ENCODE data around the gene SLC16A2.
"Not testable (repeated sequence)": the region's sequence is repeated elsewhere in the genome, so short reads cannot be mapped to it uniquely, and the experiment has no call there.

SLC16A2 gene

DNA sequence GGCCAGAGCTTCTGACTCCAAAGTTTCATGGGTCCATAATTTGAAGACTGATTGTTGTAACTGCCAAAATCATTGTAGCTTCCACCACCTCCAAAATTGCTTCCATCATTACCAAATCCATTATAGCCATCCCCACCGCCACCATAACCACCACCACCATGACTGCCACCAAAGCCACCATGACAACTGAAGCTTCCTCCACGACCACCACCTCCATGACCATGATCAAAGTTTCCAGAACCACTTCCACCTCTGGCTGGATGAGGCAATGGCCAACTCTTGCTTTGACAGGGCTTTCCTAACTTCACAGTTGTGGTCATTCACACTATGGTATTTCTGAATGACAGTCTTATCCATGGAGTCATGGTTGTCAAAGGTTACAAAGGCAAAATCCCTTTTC is 51.8 kb downstream of the SLC16A2 start:
- H3K4me1 ChIP-seq (ENCODE audit: control insufficient read depth, insufficient read depth, low read length); H3K27me3 ChIP-seq (ENCODE audit: control insufficient read depth, insufficient read depth, low read length); H3K9me3 ChIP-seq (ENCODE audit: control insufficient read depth, insufficient read depth, low read length); H3K36me3 ChIP-seq (ENCODE audit: control insufficient read depth, insufficient read depth, low read length); H3K9ac ChIP-seq (ENCODE audit: low read depth, low read length); H3K4me3 ChIP-seq (ENCODE audit: low read depth, low read length): not testable (repeated sequence)

DNA sequence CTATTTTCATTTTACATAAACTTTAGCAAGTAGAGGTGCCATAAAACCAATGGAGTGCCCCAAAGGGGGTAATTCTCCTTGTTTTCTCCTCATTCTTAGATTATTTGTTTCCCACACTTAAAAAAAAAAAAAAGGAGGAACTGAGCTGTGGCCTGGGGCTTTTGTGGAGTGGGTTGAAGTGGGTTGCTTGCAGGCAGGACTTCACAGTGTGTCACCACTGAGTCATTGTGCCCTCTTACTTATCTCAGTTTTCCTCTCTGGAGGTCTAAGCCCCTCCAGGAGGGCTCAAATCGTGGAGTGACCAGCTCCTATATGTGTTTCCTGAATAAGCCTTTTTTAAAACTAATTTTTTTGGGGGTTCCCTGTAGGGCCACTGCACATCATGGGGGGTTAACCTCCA is 69.0 kb downstream of the SLC16A2 start:
- Histone ChIP-seq H3K4me1 (ENCODE audit: control insufficient read depth, insufficient read depth, low read length) (peaks cover 11% of the 10 kb centered on the region), H3K9ac (ENCODE audit: low read depth, low read length) (no peak overlapping the region), H3K9me3 (ENCODE audit: control insufficient read depth, insufficient read depth, low read length) (no peaks in the 10 kb centered on the region), H3K36me3 (ENCODE audit: control insufficient read depth, insufficient read depth, low read length) (no peaks in the 10 kb centered on the region), H3K27me3 (ENCODE audit: control insufficient read depth, insufficient read depth, low read length) (no peaks in the 10 kb centered on the region), H3K4me3 (ENCODE audit: low read depth, low read length) (no peak overlapping the region)

- Histone ChIP-seq H3K9me3 (ENCODE audit: control insufficient read depth, insufficient read depth, low read length) (no peaks in the 10 kb centered on the region), H3K4me3 (ENCODE audit: low read depth, low read length) (peak overlapping the region; percentile 6), H3K36me3 (ENCODE audit: control insufficient read depth, insufficient read depth, low read length) (no peaks in the 10 kb centered on the region), H3K4me1 (ENCODE audit: control insufficient read depth, insufficient read depth, low read length) (peaks cover 11% of the 10 kb centered on the region), H3K27me3 (ENCODE audit: control insufficient read depth, insufficient read depth, low read length) (no peaks in the 10 kb centered on the region), H3K9ac (ENCODE audit: low read depth, low read length) (no peak overlapping the region)
Observed at GRCh38 chrX:74492720-74493201, 71.5 kb downstream of the SLC16A2 start.

- no peaks in the 10 kb centered on the region for H3K36me3 ChIP-seq (ENCODE audit: control insufficient read depth, insufficient read depth, low read length)
- no peak overlapping the region for H3K4me3 ChIP-seq (ENCODE audit: low read depth, low read length)
- no peak overlapping the region for H3K9ac ChIP-seq (ENCODE audit: low read depth, low read length)
- H3K4me1 ChIP-seq (ENCODE audit: control insufficient read depth, insufficient read depth, low read length): peaks cover 11% of the 10 kb centered on the region
- no peaks in the 10 kb centered on the region for H3K27me3 ChIP-seq (ENCODE audit: control insufficient read depth, insufficient read depth, low read length)
- H3K9me3 ChIP-seq (ENCODE audit: control insufficient read depth, insufficient read depth, low read length): no peaks in the 10 kb centered on the region
Observed at GRCh38 chrX:74493806-74494205, 72.5 kb downstream of the SLC16A2 start.

GRCh38 chrX:74498924-74499323 is 77.6 kb downstream of the SLC16A2 start:
- H3K9me3 ChIP-seq (ENCODE audit: control insufficient read depth, insufficient read depth, low read length): no peaks in the 10 kb centered on the region
- H3K4me1 ChIP-seq (ENCODE audit: control insufficient read depth, insufficient read depth, low read length): peaks cover 6% of the 10 kb centered on the region
- H3K4me3 ChIP-seq (ENCODE audit: low read depth, low read length): no peak overlapping the region
- no peaks in the 10 kb centered on the region for H3K27me3 ChIP-seq (ENCODE audit: control insufficient read depth, insufficient read depth, low read length)
- H3K36me3 ChIP-seq (ENCODE audit: control insufficient read depth, insufficient read depth, low read length): no peaks in the 10 kb centered on the region
- H3K9ac ChIP-seq (ENCODE audit: low read depth, low read length): no peak overlapping the region

DNA sequence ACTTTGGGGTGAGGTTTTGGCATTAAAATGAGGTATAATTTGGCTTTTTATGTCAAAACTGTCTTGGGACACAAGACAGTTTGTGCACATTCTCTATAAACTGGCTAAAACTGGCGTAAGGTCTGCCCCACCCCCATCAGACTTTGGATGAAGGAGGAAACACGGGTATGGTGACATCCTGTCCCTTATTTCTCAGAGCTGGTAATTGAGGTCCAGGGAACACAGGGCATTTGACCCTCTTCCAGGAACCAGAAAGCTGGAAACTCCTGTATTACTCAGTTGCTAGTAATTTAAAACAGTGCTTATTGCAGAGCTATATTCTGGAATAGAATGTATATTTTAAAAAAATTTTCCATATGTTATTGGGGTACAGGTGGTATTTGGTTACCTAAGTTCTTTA is 78.8 kb downstream of the SLC16A2 start:
- H3K36me3 ChIP-seq (ENCODE audit: control insufficient read depth, insufficient read depth, low read length): no peaks in the 10 kb centered on the region
- no peaks in the 10 kb centered on the region for H3K9me3 ChIP-seq (ENCODE audit: control insufficient read depth, insufficient read depth, low read length)
- H3K27me3 ChIP-seq (ENCODE audit: control insufficient read depth, insufficient read depth, low read length): no peaks in the 10 kb centered on the region
- H3K9ac ChIP-seq (ENCODE audit: low read depth, low read length): no peak overlapping the region
- H3K4me3 ChIP-seq (ENCODE audit: low read depth, low read length): no peak overlapping the region
- H3K4me1 ChIP-seq (ENCODE audit: control insufficient read depth, insufficient read depth, low read length): no peaks in the 10 kb centered on the region

GRCh38 chrX:74500555-74500954 is 79.3 kb downstream of the SLC16A2 start:
- Histone ChIP-seq H3K9ac (ENCODE audit: low read depth, low read length) (no peak overlapping the region), H3K4me3 (ENCODE audit: low read depth, low read length) (no peak overlapping the region), H3K9me3 (ENCODE audit: control insufficient read depth, insufficient read depth, low read length) (no peaks in the 10 kb centered on the region), H3K4me1 (ENCODE audit: control insufficient read depth, insufficient read depth, low read length) (no peaks in the 10 kb centered on the region), H3K36me3 (ENCODE audit: control insufficient read depth, insufficient read depth, low read length) (no peaks in the 10 kb centered on the region), H3K27me3 (ENCODE audit: control insufficient read depth, insufficient read depth, low read length) (no peaks in the 10 kb centered on the region)

- Histone ChIP-seq H3K36me3 (ENCODE audit: control insufficient read depth, insufficient read depth, low read length) (no peaks in the 10 kb centered on the region), H3K4me3 (ENCODE audit: low read depth, low read length) (no peak overlapping the region), H3K4me1 (ENCODE audit: control insufficient read depth, insufficient read depth, low read length) (no peaks in the 10 kb centered on the region), H3K9ac (ENCODE audit: low read depth, low read length) (no peak overlapping the region), H3K9me3 (ENCODE audit: control insufficient read depth, insufficient read depth, low read length) (no peaks in the 10 kb centered on the region), H3K27me3 (ENCODE audit: control insufficient read depth, insufficient read depth, low read length) (no peaks in the 10 kb centered on the region)
Observed at GRCh38 chrX:74505437-74505836, 84.1 kb downstream of the SLC16A2 start.

- Histone ChIP-seq H3K36me3 (ENCODE audit: control insufficient read depth, insufficient read depth, low read length) (no peaks in the 10 kb centered on the region), H3K9me3 (ENCODE audit: control insufficient read depth, insufficient read depth, low read length) (no peaks in the 10 kb centered on the region), H3K9ac (ENCODE audit: low read depth, low read length) (no peak overlapping the region), H3K4me3 (ENCODE audit: low read depth, low read length) (no peak overlapping the region), H3K27me3 (ENCODE audit: control insufficient read depth, insufficient read depth, low read length) (no peaks in the 10 kb centered on the region), H3K4me1 (ENCODE audit: control insufficient read depth, insufficient read depth, low read length) (no peaks in the 10 kb centered on the region)
Observed at GRCh38 chrX:74506317-74507115, 85.2 kb downstream of the SLC16A2 start.

GRCh38 chrX:74507191-74507590 is 85.9 kb downstream of the SLC16A2 start:
- Histone ChIP-seq H3K9ac (ENCODE audit: low read depth, low read length) (no peak overlapping the region), H3K4me1 (ENCODE audit: control insufficient read depth, insufficient read depth, low read length) (no peaks in the 10 kb centered on the region), H3K4me3 (ENCODE audit: low read depth, low read length) (no peak overlapping the region), H3K27me3 (ENCODE audit: control insufficient read depth, insufficient read depth, low read length) (no peaks in the 10 kb centered on the region), H3K36me3 (ENCODE audit: control insufficient read depth, insufficient read depth, low read length) (no peaks in the 10 kb centered on the region), H3K9me3 (ENCODE audit: control insufficient read depth, insufficient read depth, low read length) (no peaks in the 10 kb centered on the region)

DNA sequence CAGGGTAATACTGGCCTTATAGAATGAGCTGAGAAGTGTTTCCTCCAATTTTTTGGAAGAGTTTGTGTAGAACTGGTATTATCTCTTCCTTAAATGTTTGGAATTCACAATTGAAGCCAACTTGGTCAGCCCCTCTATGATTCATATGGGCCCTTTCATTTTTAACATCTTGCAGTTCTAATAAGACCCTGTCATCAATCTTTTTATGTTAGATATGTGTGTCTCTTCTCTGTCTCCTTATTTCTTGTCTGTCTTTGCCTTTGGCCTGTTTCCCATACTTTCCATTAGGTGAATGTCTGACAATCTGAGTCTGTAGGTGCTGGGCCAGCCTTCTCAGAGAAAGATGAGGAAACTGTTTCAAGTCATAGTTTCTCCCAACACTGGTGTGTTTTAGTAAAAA is 88.7 kb downstream of the SLC16A2 start:
- Histone ChIP-seq H3K9me3 (ENCODE audit: control insufficient read depth, insufficient read depth, low read length) (no peaks in the 10 kb centered on the region), H3K27me3 (ENCODE audit: control insufficient read depth, insufficient read depth, low read length) (no peaks in the 10 kb centered on the region), H3K36me3 (ENCODE audit: control insufficient read depth, insufficient read depth, low read length) (no peaks in the 10 kb centered on the region), H3K9ac (ENCODE audit: low read depth, low read length) (no peak overlapping the region), H3K4me1 (ENCODE audit: control insufficient read depth, insufficient read depth, low read length) (peaks cover 4% of the 10 kb centered on the region), H3K4me3 (ENCODE audit: low read depth, low read length) (no peak overlapping the region)

GRCh38 chrX:74510401-74510800 is 89.1 kb downstream of the SLC16A2 start:
- H3K27me3 ChIP-seq (ENCODE audit: control insufficient read depth, insufficient read depth, low read length): no peaks in the 10 kb centered on the region
- H3K9ac ChIP-seq (ENCODE audit: low read depth, low read length): no peak overlapping the region
- no peaks in the 10 kb centered on the region for H3K36me3 ChIP-seq (ENCODE audit: control insufficient read depth, insufficient read depth, low read length)
- H3K9me3 ChIP-seq (ENCODE audit: control insufficient read depth, insufficient read depth, low read length): no peaks in the 10 kb centered on the region
- H3K4me1 ChIP-seq (ENCODE audit: control insufficient read depth, insufficient read depth, low read length): peaks cover 4% of the 10 kb centered on the region
- H3K4me3 ChIP-seq (ENCODE audit: low read depth, low read length): no peak overlapping the region
